KMS-11 (cell line): ENCODE measurements around the gene ARHGAP42.

Experiments used
- H2AFZ ChIP-seq: fragments of 200-600 bp; sonication (generic); 2 replicates; pipeline ENCODE4 v1.6.1; 2016; ENCODE audit warnings: antibody characterized with exemption, mixed run types, low read depth
- H3K27ac ChIP-seq: fragments of 200-600 bp; sonication (generic); 2 replicates; pipeline ENCODE4 v1.6.1; 2016; ENCODE audit warnings: mild to moderate bottlenecking, mixed run types
- H3K27me3 ChIP-seq: fragments of 200-600 bp; sonication (generic); 2 replicates; pipeline ENCODE4 v1.6.1; 2017; ENCODE audit warnings: mild to moderate bottlenecking, low read depth, mixed run types, moderate library complexity; ENCODE audit not compliant: insufficient read depth
- H3K36me3 ChIP-seq: fragments of 200-600 bp; sonication (generic); 2 replicates; pipeline ENCODE4 v1.6.1; 2017; ENCODE audit warnings: mild to moderate bottlenecking, mixed run types; ENCODE audit not compliant: insufficient read depth
- H3K4me1 ChIP-seq: fragments of 200-600 bp; sonication (generic); 2 replicates; pipeline ENCODE4 v1.6.1; 2016; ENCODE audit warnings: mild to moderate bottlenecking, low read depth, mixed run types; ENCODE audit not compliant: poor library complexity, severe bottlenecking
- H3K4me2 ChIP-seq: fragments of 200-600 bp; sonication (generic); 2 replicates; pipeline ENCODE4 v1.7.0; 2016; ENCODE audit warnings: mild to moderate bottlenecking, mixed run types
- H3K4me3 ChIP-seq: fragments of 200-600 bp; sonication (generic); IDR thresholded peaks from 2 replicates; pipeline ENCODE4 v1.6.1; 2017; ENCODE audit warnings: low read depth, low read length, mixed read lengths; ENCODE audit not compliant: insufficient read depth
- H3K79me2 ChIP-seq: fragments of 200-600 bp; sonication (generic); 2 replicates; pipeline ENCODE4 v1.6.1; 2016; ENCODE audit warnings: low read depth, mixed run types; ENCODE audit not compliant: insufficient read depth
- H3K9ac ChIP-seq: fragments of 200-600 bp; sonication (generic); 2 replicates; pipeline ENCODE4 v1.6.1; 2016; ENCODE audit warnings: mild to moderate bottlenecking, mixed run types
- H4K20me1 ChIP-seq: fragments of 200-600 bp; sonication (generic); 2 replicates; pipeline ENCODE4 v1.6.1; 2016; ENCODE audit warnings: mild to moderate bottlenecking, mixed run types; ENCODE audit not compliant: insufficient read depth
- TF ChIP-seq, protein P1 (sequence below): fragments of 200-600 bp; sonication (generic); conservative IDR thresholded peaks from 2 replicates; pipeline ENCODE4 v1.6.1; 2017; ENCODE audit warnings: low read depth, mild to moderate bottlenecking, antibody characterized with exemption, low read length, moderate library complexity, mixed read lengths

ARHGAP42 gene

DNA sequence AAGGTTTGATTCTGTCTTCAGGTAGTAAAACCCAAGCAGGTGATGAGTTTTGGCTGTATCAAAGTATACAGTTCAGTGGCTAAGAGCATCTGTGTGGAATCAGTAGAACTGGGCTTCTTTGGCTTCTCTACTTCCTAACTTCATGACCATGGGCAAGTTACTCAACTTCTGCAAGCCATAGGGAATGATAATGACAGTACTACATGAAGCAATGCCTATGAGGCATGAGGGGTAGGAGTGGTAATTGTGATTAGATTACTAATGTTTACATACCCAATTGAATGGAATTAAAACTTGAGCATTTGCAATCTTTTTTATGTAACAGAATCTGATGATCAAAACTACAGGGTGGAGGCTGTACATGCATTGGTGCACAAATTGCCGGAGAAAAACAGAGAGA, 278.3 kb downstream of the ARHGAP42 start:
- H3K4me1 ChIP-seq = no peaks in the 10 kb centered on the region
- no peak overlapping the region for H3K4me2 ChIP-seq
- no peaks in the 10 kb centered on the region for H3K79me2 ChIP-seq
- no peak overlapping the region for H3K4me3 ChIP-seq
- no peak overlapping the region for H3K9ac ChIP-seq
- no peak overlapping the region for H2AFZ ChIP-seq
- no peaks in the 10 kb centered on the region for H3K27me3 ChIP-seq
- H3K27ac ChIP-seq = no peak overlapping the region
- TF ChIP-seq, protein P1, sequence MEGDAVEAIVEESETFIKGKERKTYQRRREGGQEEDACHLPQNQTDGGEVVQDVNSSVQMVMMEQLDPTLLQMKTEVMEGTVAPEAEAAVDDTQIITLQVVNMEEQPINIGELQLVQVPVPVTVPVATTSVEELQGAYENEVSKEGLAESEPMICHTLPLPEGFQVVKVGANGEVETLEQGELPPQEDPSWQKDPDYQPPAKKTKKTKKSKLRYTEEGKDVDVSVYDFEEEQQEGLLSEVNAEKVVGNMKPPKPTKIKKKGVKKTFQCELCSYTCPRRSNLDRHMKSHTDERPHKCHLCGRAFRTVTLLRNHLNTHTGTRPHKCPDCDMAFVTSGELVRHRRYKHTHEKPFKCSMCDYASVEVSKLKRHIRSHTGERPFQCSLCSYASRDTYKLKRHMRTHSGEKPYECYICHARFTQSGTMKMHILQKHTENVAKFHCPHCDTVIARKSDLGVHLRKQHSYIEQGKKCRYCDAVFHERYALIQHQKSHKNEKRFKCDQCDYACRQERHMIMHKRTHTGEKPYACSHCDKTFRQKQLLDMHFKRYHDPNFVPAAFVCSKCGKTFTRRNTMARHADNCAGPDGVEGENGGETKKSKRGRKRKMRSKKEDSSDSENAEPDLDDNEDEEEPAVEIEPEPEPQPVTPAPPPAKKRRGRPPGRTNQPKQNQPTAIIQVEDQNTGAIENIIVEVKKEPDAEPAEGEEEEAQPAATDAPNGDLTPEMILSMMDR = no peak
- H3K36me3 ChIP-seq = no peaks in the 10 kb centered on the region
- H4K20me1 ChIP-seq = no peaks in the 10 kb centered on the region

DNA sequence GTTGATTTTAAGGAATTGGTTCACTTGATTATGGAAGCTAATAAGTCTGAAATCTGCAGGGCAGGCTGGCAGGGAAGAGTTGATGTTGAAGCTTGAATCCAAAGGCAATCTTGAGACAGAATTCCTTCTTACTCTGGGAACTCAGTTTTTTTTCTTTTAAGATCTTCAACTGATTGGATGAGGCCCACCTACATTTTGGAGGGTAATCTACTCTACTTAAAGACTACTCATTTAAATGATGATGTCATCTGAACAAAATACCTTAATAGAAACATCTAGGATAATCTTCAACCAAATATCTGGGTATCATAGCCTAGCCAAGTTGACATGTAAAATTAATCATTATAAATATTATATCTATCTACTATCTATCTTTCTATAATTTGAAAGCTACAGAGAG, 279.3 kb downstream of the ARHGAP42 start:
- TF ChIP-seq, protein P1 = no peak
- Histone ChIP-seq H3K36me3 (no peaks in the 10 kb centered on the region), H4K20me1 (no peaks in the 10 kb centered on the region), H3K79me2 (no peaks in the 10 kb centered on the region), H3K27me3 (no peaks in the 10 kb centered on the region), H2AFZ (no peak overlapping the region), H3K27ac (no peak overlapping the region), H3K9ac (no peak overlapping the region), H3K4me3 (no peak overlapping the region), H3K4me1 (no peaks in the 10 kb centered on the region), H3K4me2 (no peak overlapping the region)

DNA sequence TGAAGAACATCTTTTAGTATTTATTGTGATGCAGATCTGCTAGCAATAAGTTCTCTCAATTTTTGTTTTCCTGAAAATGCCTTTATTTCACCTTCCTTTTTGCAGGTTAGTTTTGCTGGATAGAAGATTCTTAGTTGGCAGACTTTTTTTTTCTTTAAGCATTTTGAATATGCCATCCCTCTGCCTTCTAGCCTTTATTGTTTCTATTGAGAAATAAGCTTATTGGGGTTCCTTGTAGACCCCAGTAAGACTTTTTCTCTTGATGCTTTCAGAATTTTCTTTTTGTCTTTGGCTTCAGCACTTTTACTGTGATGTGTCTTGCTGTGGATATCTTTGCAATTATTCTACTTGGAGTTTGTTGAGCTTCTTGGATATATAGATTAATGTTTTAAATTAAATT, 281.9 kb downstream of the ARHGAP42 start:
- Histone ChIP-seq H3K4me3 (no peak overlapping the region), H4K20me1 (no peaks in the 10 kb centered on the region), H3K36me3 (no peaks in the 10 kb centered on the region), H3K27ac (no peak overlapping the region), H3K4me2 (no peak overlapping the region), H3K9ac (no peak overlapping the region), H3K79me2 (no peaks in the 10 kb centered on the region), H3K4me1 (no peaks in the 10 kb centered on the region), H2AFZ (no peak overlapping the region), H3K27me3 (no peaks in the 10 kb centered on the region)
- TF ChIP-seq, protein P1 = no peak

DNA sequence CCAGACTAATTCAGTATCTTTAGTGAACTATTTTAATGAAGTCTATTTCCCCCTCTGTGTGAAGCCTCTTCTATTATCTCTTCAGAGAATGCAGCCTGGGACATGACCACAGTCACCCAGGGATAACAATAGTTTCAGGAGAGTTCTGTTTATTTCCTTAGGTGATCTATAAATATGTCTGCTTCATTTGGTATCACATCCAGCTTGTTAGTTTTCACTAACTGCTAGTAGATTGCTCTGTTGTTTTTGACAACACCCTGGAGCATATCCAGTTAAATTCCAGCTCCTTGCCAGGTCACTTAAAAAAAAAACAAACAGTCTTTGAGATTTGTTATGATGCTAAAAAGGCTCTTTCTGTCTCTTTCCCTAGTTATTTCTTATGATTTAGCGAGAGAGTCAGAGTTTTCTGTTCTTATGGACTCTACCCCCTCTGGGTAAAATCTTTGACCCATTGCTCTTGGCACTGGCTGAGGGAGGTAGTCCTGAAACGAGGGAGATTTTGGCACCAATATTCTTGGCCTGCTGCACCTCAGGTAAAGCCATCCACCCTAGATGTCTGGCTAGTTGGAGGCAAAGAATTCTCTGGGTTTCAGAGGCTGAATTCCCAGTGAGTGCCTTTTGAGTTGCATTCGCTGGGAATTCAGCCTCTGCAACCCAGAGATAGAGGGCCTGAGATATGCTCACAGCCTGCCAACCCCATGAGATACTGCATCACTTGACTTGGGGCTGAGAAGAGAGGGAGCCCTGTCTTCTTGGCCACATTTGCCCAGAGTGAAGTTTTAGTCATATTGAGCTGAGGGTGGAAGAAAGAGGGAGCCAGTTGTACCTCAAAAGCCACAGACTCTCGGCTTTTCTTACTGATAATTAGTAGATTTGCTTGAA, 283.4 kb downstream of the ARHGAP42 start:
- H3K9ac ChIP-seq = no peak overlapping the region
- no peaks in the 10 kb centered on the region for H3K27me3 ChIP-seq
- H3K27ac ChIP-seq = no peak overlapping the region
- no peak overlapping the region for H3K4me2 ChIP-seq
- no peak overlapping the region for H3K4me3 ChIP-seq
- H3K4me1 ChIP-seq = no peaks in the 10 kb centered on the region
- H3K79me2 ChIP-seq = no peaks in the 10 kb centered on the region
- H2AFZ ChIP-seq = no peak overlapping the region
- no peaks in the 10 kb centered on the region for H4K20me1 ChIP-seq
- TF ChIP-seq, protein P1 = no peak
- no peaks in the 10 kb centered on the region for H3K36me3 ChIP-seq
